Ascending aorta (tissue), 2 donors: ENCODE results near the gene RABGAP1L. TPM values are rescaled to one million over a fixed set of nuclear protein-coding genes. Genes with fewer than 3 reads are reported as not detected.

ENCODE experiments used
- DNase-seq, 2 donors: peaks; one replicate each; pipeline ENCODE4 v3.0.0-alpha.2; 2019; ENCODE audit warnings: low spot score in 2 of 2
- H3K27ac ChIP-seq, 2 donors: fragments of 200-600 bp; sonication (generic); one replicate each; pipeline ENCODE4 v1.5.1; 2016 to 2017; ENCODE audit warnings: mild to moderate bottlenecking in 1 of 2
- H3K27me3 ChIP-seq: fragments of 200-600 bp; sonication (generic); one replicate; pipeline ENCODE4 v1.5.1; 2017
- H3K36me3 ChIP-seq, 2 donors: fragments of 200-600 bp; sonication (generic); one replicate each; pipeline ENCODE4 v1.5.1; 2016
- H3K4me1 ChIP-seq, 2 donors: fragments of 200-600 bp; sonication (generic); one replicate each; pipeline ENCODE4 v1.5.1; 2016 to 2017; ENCODE audit warnings: mild to moderate bottlenecking in 1 of 2
- H3K4me3 ChIP-seq, 2 donors: fragments of 200-600 bp; sonication (generic); one replicate each; pipeline ENCODE4 v1.5.1; 2016 to 2017; ENCODE audit warnings: mild to moderate bottlenecking in 1 of 2
- H3K9me3 ChIP-seq, 2 donors: fragments of 200-600 bp; sonication (generic); one replicate each; pipeline ENCODE4 v1.5.1; 2016
- CTCF ChIP-seq, 3 experiments: fragments of 200-600 bp in 2 of 3; fragments of 450-650 bp in 1 of 3; sonication (generic) in 2 of 3; IDR thresholded peaks; one replicate each; pipeline ENCODE4 v1.5.1; 2016 to 2019; ENCODE audit warnings: antibody characterized with exemption in 3 of 3, mild to moderate bottlenecking in 1 of 3, moderate library complexity in 1 of 3
- intact Hi-C: fragments of 100-400 bp; cut with DNase I; formaldehyde crosslinking; loops from one replicate; pipeline ENCODE4 v1.15.1; 2023
- total RNA-seq: library from RNA; depleted of rRNA; stranded (reverse); fragments of >200 nt; gene quantifications from one replicate; pipeline ENCODE4 v1.1.0, GENCODE V29; 2016

The RABGAP1L gene
- total RNA-seq, 1 donor from 2014 or later: 48.4 TPM

DNA sequence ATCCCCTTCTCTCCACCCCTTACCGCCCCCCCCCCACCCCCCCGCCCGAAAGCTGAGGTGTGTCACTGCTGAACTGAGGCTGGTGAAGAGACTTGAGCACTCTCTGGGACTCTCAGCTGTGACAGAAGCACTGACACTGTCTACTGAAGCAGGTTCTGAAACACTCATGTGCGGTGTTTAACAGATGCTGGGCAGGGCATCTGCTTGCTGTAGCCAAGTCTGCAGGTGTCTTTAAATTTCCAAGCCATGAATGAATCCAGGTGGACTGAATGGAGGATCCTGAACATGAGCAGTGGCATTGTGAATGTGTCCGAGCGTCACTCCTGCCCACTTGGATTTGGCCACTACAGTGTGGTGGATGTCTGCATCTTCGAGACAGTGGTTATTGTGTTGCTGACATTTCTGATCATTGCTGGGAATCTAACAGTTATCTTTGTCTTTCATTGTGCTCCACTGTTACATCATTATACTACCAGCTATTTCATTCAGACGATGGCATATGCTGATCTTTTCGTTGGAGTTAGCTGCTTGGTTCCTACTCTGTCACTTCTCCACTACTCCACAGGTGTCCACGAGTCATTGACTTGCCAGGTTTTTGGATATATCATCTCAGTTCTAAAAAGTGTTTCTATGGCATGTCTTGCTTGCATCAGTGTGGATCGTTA, 288.7 kb downstream of the RABGAP1L start, which contains the start of gene GPR52:
Gene GPR52 (plus strand): TSS at position 99 of the 665 bp plus-strand sequence. CDS start 148 bp downstream, at position 247.
- Histone ChIP-seq H3K27ac (no peak within 1 kb of the TSS), H3K9me3 (peaks cover 0 to 4% of the 10 kb centered on the region in 2 donors), H3K4me1 (peaks cover 0 to 3% of the 10 kb centered on the region in 2 donors), H3K36me3 (no peaks in the 10 kb centered on the region), H3K4me3 (no peak within 1 kb of the TSS), H3K27me3 (no peaks in the 10 kb centered on the region)
- no peak for TF ChIP-seq CTCF (IDR thresholded peaks at IDR 0.05)
- DNase-seq: no peak
- intact Hi-C loops: no loop called here

GRCh38 chr1:174448531-174448883, 289.2 kb downstream of the RABGAP1L start:
- H3K36me3 ChIP-seq: no peaks in the 10 kb centered on the region
- no peaks in the 10 kb centered on the region for H3K27me3 ChIP-seq
- peaks cover 0 to 3% of the 10 kb centered on the region in 2 donors for H3K4me1 ChIP-seq
- DNase-seq: no peak
- no peak overlapping the region for H3K4me3 ChIP-seq
- TF ChIP-seq CTCF (IDR thresholded peaks at IDR 0.05): no peak
- intact Hi-C loops: no loop called here
- no peak overlapping the region for H3K27ac ChIP-seq
- H3K9me3 ChIP-seq: peaks cover 0 to 4% of the 10 kb centered on the region in 2 donors

DNA sequence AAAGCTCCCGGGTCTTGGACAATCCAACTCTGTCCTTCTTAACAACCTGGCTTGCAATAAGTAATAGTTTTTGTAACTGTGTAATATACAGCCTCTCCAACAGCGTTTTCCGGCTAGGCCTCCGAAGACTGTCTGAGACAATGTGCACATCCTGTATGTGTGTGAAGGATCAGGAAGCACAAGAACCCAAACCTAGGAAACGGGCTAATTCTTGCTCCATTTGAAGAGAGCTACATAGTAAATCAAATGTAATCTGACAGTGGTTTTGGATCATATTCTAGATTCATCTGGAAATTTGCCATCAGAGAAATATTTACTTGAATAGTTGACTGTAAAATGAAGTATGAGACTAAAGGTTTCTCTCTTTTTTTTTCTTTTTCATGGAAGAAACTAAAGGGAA, 289.7 kb downstream of the RABGAP1L start:
- Histone ChIP-seq H3K4me3 (no peak overlapping the region), H3K27ac (no peak overlapping the region), H3K4me1 (peaks cover 0 to 3% of the 10 kb centered on the region in 2 donors), H3K36me3 (no peaks in the 10 kb centered on the region), H3K9me3 (peaks cover 0 to under 1% of the 10 kb centered on the region in 2 donors), H3K27me3 (no peaks in the 10 kb centered on the region)
- DNase-seq: no peak
- intact Hi-C loops: no loop called here
- TF ChIP-seq CTCF (IDR thresholded peaks at IDR 0.05): no peak

DNA sequence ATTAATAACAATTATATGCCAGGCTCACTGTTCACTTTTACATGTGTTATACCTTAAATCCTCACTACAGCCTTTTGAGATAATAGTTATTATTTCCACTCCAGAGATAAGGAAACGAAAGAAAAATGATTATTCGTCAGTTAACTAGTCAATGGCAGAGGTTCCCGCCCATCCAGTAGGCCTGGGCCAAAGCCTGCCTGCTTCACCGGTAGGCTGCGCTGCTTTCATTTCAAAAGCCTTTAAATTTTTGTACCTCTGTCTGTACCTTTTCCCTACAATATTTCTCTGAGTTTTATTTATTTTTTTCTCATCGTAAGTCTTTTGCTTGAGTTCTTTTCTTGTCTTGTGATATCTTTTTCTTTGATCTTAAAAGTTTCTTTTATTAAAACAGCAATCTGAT, 292.1 kb downstream of the RABGAP1L start:
- TF ChIP-seq CTCF (IDR thresholded peaks at IDR 0.05): no peak

DNA sequence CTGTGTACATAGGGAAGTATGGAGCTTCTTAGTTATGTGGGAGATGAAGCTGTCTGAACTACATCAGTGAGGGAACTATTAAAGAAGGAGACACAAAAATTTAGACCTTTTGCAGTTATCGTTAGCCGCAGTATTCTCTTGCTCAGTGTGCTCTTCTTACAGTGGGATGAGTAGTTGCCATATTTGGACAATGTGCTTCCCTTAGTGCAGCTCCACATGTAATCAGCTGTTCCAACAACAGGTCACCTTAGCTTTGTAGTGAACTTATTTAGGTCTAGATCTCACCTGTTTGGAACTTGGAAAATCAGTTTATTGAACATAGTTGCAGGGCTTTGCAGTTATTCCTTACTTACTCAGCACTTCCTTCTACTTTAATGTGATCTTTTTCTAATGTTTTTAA, 306.5 kb downstream of the RABGAP1L start:
- H3K4me1 ChIP-seq: no peaks in the 10 kb centered on the region
- intact Hi-C loops: no loop called here
- no peaks in the 10 kb centered on the region for H3K27me3 ChIP-seq
- H3K4me3 ChIP-seq: no peak overlapping the region
- no peaks in the 10 kb centered on the region for H3K9me3 ChIP-seq
- H3K27ac ChIP-seq: no peak overlapping the region
- no peak for TF ChIP-seq CTCF (IDR thresholded peaks at IDR 0.05)
- H3K36me3 ChIP-seq: no peaks in the 10 kb centered on the region
- DNase-seq: no peak

More for the DNA sequence above, 292.1 kb downstream of the RABGAP1L start:
- peaks cover 0 to 3% of the 10 kb centered on the region in 2 donors for H3K4me1 ChIP-seq
- H3K9me3 ChIP-seq: no peaks in the 10 kb centered on the region
- H3K27me3 ChIP-seq: no peaks in the 10 kb centered on the region
- intact Hi-C loops: no loop called here
- no peak for DNase-seq
- no peak overlapping the region for H3K27ac ChIP-seq
- no peak overlapping the region for H3K4me3 ChIP-seq
- no peaks in the 10 kb centered on the region for H3K36me3 ChIP-seq
